ENCODE data around the gene MPO.

DNA sequence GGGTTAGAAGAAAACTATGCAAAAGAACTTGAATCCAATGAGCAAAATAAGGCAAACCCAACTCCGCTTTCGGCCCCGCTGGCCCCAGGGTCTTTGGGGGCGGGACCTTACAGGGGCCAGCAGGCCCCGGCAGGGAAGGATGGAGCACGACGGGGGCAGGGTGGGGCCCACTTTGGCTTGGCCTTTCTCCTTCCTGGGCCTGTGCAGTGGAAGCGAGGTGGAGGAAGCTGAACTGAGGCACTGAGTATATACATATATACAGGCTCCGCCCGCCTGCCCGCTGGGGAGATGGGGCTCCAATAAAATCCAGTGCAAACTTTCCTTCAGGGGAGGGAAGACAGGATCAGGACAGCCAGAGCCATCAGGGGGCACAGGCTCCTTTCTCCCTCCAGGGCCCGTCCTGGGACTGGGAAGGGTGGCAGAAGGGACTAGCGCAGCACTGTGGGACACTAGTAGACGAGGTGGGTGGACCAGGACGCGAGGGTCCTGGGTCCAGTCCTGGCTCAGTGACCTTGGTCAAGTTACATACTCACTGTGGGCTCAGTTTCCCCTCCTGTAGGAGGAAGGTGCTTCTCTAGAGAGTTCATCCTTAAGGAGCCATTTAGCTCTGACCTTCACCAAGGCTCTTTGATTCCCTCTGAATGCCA, 20.9 kb upstream of the MPO start:
- TF ChIP-seq, protein P1, sequence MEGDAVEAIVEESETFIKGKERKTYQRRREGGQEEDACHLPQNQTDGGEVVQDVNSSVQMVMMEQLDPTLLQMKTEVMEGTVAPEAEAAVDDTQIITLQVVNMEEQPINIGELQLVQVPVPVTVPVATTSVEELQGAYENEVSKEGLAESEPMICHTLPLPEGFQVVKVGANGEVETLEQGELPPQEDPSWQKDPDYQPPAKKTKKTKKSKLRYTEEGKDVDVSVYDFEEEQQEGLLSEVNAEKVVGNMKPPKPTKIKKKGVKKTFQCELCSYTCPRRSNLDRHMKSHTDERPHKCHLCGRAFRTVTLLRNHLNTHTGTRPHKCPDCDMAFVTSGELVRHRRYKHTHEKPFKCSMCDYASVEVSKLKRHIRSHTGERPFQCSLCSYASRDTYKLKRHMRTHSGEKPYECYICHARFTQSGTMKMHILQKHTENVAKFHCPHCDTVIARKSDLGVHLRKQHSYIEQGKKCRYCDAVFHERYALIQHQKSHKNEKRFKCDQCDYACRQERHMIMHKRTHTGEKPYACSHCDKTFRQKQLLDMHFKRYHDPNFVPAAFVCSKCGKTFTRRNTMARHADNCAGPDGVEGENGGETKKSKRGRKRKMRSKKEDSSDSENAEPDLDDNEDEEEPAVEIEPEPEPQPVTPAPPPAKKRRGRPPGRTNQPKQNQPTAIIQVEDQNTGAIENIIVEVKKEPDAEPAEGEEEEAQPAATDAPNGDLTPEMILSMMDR (IDR thresholded peaks at IDR 0.05): no peak
- no peak for TF ChIP-seq POLR2A (IDR thresholded peaks at IDR 0.05)
